Fibroblast of villous mesenchyme (primary cell): Measurements from ENCODE around the gene GJC3. TPM values are rescaled to one million over a fixed set of nuclear protein-coding genes. Genes with fewer than 3 reads are reported as not detected.
"Not testable (repeated sequence)": the region's sequence is repeated elsewhere in the genome, so short reads cannot be mapped to it uniquely, and the experiment has no call there.

ENCODE experiments used
- DNase-seq: peaks from one replicate; pipeline ENCODE4 v3.0.0-alpha.2; 2010; ENCODE audit warnings: low read depth
- H3K4me3 ChIP-seq: 2 replicates; pipeline ENCODE4 v1.5.1; 2011; ENCODE audit warnings: low read depth, mild to moderate bottlenecking, low read length
- CTCF ChIP-seq: IDR thresholded peaks from 2 replicates; pipeline ENCODE4 v1.5.1; 2012; ENCODE audit warnings: low read depth, mild to moderate bottlenecking, low read length; ENCODE audit not compliant: insufficient read depth
- total RNA-seq: library from RNA; depleted of rRNA; stranded (reverse); fragments of >200 nt; gene quantifications from 2 replicates; pipeline ENCODE4 v1.2.3, GENCODE V29; 2012

Gene GJC3
- total RNA-seq, 1 donor = not detected

DNA sequence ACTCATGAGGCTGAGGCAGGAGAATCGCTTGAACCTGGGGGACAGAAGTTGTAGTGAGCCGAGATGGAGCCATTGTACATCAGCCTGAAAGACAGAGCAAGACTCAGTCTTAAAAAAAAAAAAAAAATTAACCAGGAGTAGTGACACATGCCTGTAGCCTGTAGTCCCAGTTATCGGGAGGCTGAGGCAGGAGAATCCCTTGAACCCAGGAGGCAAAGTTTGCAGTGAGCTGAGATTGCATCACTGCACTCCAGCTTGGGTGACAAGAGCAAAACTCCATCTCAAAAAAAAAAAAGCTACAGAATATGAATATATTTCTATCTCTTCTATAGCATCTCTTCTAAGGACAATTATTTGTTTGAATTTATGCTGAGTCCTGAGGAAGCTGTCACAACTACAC lies 39.9 kb upstream of the GJC3 start:
- DNase-seq = no peak
- no peak for TF ChIP-seq CTCF
- H3K4me3 ChIP-seq = no peak overlapping the region

- TF ChIP-seq CTCF = no peak
- DNase-seq = no peak
- H3K4me3 ChIP-seq = no peak overlapping the region
Measured at GRCh38 chr7:99958564-99959227, 29.3 kb upstream of the GJC3 start.

DNA sequence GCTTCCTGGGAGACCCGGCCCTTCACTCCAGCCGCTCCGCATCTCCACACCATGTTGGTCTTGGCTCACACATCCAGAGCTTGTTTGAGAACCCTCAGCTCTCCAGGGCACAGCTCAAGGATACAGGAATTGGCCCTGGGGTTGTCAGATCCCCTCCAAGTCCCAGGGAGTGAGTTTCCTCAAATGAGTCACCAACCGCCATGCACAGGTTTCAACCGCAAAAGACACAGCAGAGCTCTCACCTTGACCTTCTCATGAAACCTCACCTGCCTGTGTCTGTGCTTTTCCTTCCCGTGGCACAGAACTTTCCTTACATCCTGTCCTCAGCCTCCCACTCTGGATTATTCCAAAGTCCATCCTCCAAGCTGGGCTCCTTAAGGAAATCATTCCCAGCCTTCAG lies 25.8 kb upstream of the GJC3 start:
- no peak for DNase-seq
- no peak overlapping the region for H3K4me3 ChIP-seq
- no peak for TF ChIP-seq CTCF

- H3K4me3 ChIP-seq, DNase-seq: not testable (repeated sequence)
Measured at GRCh38 chr7:99954643-99955042, 25.2 kb upstream of the GJC3 start.

- TF ChIP-seq CTCF = no peak
- DNase-seq = peak; percentile 25
- H3K4me3 ChIP-seq = no peak overlapping the region
Measured at GRCh38 chr7:99953649-99954048, 24.2 kb upstream of the GJC3 start.

- not testable (repeated sequence) for DNase-seq, H3K4me3 ChIP-seq
Measured at GRCh38 chr7:99952649-99953048, 23.2 kb upstream of the GJC3 start.

GRCh38 chr7:99950819-99951218 lies 21.4 kb upstream of the GJC3 start:
- not testable (repeated sequence) for H3K4me3 ChIP-seq, DNase-seq

DNA sequence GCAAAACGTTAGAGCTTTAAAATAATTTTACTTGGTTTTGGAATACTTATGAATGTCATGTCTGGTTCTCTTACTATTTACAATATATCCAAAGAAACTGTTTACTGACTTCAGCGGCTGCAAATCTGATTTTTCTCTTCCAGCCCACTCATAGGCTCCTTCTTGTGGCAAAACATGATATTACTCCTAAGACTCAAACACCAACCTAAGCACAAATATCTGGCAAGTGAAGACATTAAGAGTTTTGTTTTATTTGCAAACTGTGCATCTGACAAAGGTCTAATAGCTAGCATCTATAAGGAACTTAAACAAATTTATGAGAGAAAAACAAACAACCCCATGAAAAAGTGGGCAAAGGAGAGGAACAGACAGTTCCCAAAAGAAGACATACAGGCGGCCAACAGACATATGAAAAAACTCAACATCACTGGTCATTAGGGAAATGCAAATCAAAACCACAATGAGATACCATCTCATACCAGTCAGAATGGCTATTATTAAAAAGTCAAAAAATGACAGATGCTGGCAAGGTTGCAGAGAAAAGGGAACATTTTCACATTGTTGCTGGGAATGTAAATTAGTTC lies 20.3 kb upstream of the GJC3 start:
- TF ChIP-seq CTCF = peak; percentile 46
- no peak overlapping the region for H3K4me3 ChIP-seq
- DNase-seq = peak; percentile 23
